Measurements from ENCODE around the gene KLHDC1.

The KLHDC1 gene

GRCh38 chr14:49769581-49770211, 76.8 kb downstream of the KLHDC1 start:
- no peak for TF ChIP-seq TEAD4 (IDR thresholded peaks at IDR 0.05)
- TF ChIP-seq ZBTB7A (IDR thresholded peaks at IDR 0.05; ENCODE audit: low read depth), result no peak
- TF ChIP-seq REST (IDR thresholded peaks at IDR 0.05; ENCODE audit: low read depth), result no peak
- TF ChIP-seq TAF1 (IDR thresholded peaks at IDR 0.05; ENCODE audit: low read depth), result no peak
- no peak for TF ChIP-seq EGR1 (IDR thresholded peaks at IDR 0.05)

GRCh38 chr14:49770212-49770817, 77.4 kb downstream of the KLHDC1 start:
- no peak for TF ChIP-seq YY1 (IDR thresholded peaks at IDR 0.05; ENCODE audit: low read depth)
- TF ChIP-seq USF1 (IDR thresholded peaks at IDR 0.05), result no peak
- no peak for TF ChIP-seq MAX (IDR thresholded peaks at IDR 0.05)
- TF ChIP-seq TCF12 (IDR thresholded peaks at IDR 0.05; ENCODE audit: low read depth), result no peak
- no peak for TF ChIP-seq ZBTB7A (IDR thresholded peaks at IDR 0.05; ENCODE audit: low read depth)
- no peak for TF ChIP-seq REST (IDR thresholded peaks at IDR 0.05; ENCODE audit: low read depth)
- TF ChIP-seq RAD21 (IDR thresholded peaks at IDR 0.05; ENCODE audit: low read depth), result no peak

- no peak for TF ChIP-seq EP300 (IDR thresholded peaks at IDR 0.05; ENCODE audit: borderline replicate concordance)
These were observed 81.2 kb downstream of the KLHDC1 start for GRCh38 chr14:49774106-49774505.

- TF ChIP-seq USF1 (IDR thresholded peaks at IDR 0.05), result no peak
- no peak for TF ChIP-seq MAX (IDR thresholded peaks at IDR 0.05)
- TF ChIP-seq FOXM1 (IDR thresholded peaks at IDR 0.05; ENCODE audit: borderline replicate concordance, low read depth), result no peak
- no peak for TF ChIP-seq EGR1 (IDR thresholded peaks at IDR 0.05)
- no peak for TF ChIP-seq CREB1 (IDR thresholded peaks at IDR 0.05; ENCODE audit: low read depth)
- TF ChIP-seq TAF1 (IDR thresholded peaks at IDR 0.05; ENCODE audit: low read depth), result no peak
- TF ChIP-seq ZBTB7A (IDR thresholded peaks at IDR 0.05; ENCODE audit: low read depth), result no peak
- no peak for TF ChIP-seq REST (IDR thresholded peaks at IDR 0.05; ENCODE audit: low read depth)
- TF ChIP-seq YY1 (IDR thresholded peaks at IDR 0.05; ENCODE audit: low read depth), result no peak
- no peak for TF ChIP-seq RAD21 (IDR thresholded peaks at IDR 0.05; ENCODE audit: low read depth)
These were observed 85.5 kb downstream of the KLHDC1 start for GRCh38 chr14:49778421-49778820.

- no peak for TF ChIP-seq TCF12 (IDR thresholded peaks at IDR 0.05; ENCODE audit: low read depth)
These were observed 90.6 kb downstream of the KLHDC1 start for GRCh38 chr14:49783394-49784014.

Data from Ishikawa (cell line).